H9 (cell line): ENCODE results near the gene TRAPPC8. TPM values are rescaled to one million over a fixed set of nuclear protein-coding genes. Genes with fewer than 3 reads are reported as not detected.

Experiments
- DNase-seq: peaks from one replicate; pipeline ENCODE4 v3.0.0-alpha.2; 2017
- H2AFZ ChIP-seq: one replicate; pipeline ENCODE4 v1.6.1; 2013; ENCODE audit warnings: mild to moderate bottlenecking, low read length, control low read depth, moderate library complexity
- H2AK5ac ChIP-seq: 2 replicates; pipeline ENCODE4 v1.6.1; 2013; ENCODE audit warnings: low read length, control low read depth, mixed read lengths; ENCODE audit not compliant: insufficient read length
- H2BK120ac ChIP-seq: one replicate; pipeline ENCODE4 v1.6.1; 2013; ENCODE audit warnings: low read depth, mild to moderate bottlenecking, low read length, control low read depth, inconsistent platforms; ENCODE audit not compliant: poor library complexity, severe bottlenecking
- H2BK12ac ChIP-seq: 2 replicates; pipeline ENCODE4 v1.6.1; 2013; ENCODE audit warnings: low read length, control low read depth, mixed read lengths, low read depth; ENCODE audit not compliant: insufficient read length
- H2BK15ac ChIP-seq: 2 replicates; pipeline ENCODE4 v1.6.1; 2013; ENCODE audit warnings: low read depth, low read length, control low read depth
- H2BK20ac ChIP-seq: one replicate; pipeline ENCODE4 v1.6.1; 2013; ENCODE audit warnings: low read depth, mild to moderate bottlenecking, low read length, control low read depth, inconsistent platforms; ENCODE audit not compliant: poor library complexity, severe bottlenecking
- H2BK5ac ChIP-seq: 2 replicates; pipeline ENCODE4 v1.6.1; 2013; ENCODE audit warnings: low read length, control low read depth, mixed read lengths; ENCODE audit not compliant: insufficient read length
- H3K14ac ChIP-seq: 2 replicates; pipeline ENCODE4 v1.6.1; 2013; ENCODE audit warnings: low read length, control low read depth; ENCODE audit not compliant: insufficient read depth
- H3K18ac ChIP-seq: 2 replicates; pipeline ENCODE4 v1.6.1; 2013; ENCODE audit warnings: low read depth, mild to moderate bottlenecking, mixed read lengths, low read length, control low read depth; ENCODE audit not compliant: insufficient read length
- H3K23ac ChIP-seq: 2 replicates; pipeline ENCODE4 v1.6.1; 2013; ENCODE audit warnings: low read length, control low read depth, mixed read lengths, low read depth; ENCODE audit not compliant: insufficient read length
- H3K23me2 ChIP-seq: 2 replicates; pipeline ENCODE4 v1.6.1; 2013; ENCODE audit warnings: low read depth, mild to moderate bottlenecking, mixed read lengths, low read length, control low read depth; ENCODE audit not compliant: insufficient read length, poor library complexity, severe bottlenecking
- H3K27ac ChIP-seq: 2 replicates; pipeline ENCODE4 v1.5.1; 2013; ENCODE audit warnings: low read length, control low read depth, mixed read lengths, low read depth; ENCODE audit not compliant: insufficient read length
- H3K27me3 ChIP-seq: 2 replicates; pipeline ENCODE4 v1.6.1; 2013; ENCODE audit warnings: low read length, control low read depth, inconsistent platforms; ENCODE audit not compliant: insufficient read depth
- H3K4ac ChIP-seq: 2 replicates; pipeline ENCODE4 v1.6.1; 2013; ENCODE audit warnings: low read depth, mild to moderate bottlenecking, control low read depth, inconsistent platforms, low read length, moderate library complexity
- H3K4me1 ChIP-seq: 2 replicates; pipeline ENCODE4 v1.6.1; 2013; ENCODE audit warnings: low read length, control low read depth, inconsistent platforms; ENCODE audit not compliant: insufficient read depth
- H3K4me2 ChIP-seq: 2 replicates; pipeline ENCODE4 v1.6.1; 2013; ENCODE audit warnings: low read length, control low read depth, mixed read lengths; ENCODE audit not compliant: insufficient read length, insufficient read depth
- H3K56ac ChIP-seq: 2 replicates; pipeline ENCODE4 v1.6.1; 2013; ENCODE audit warnings: low read depth, mild to moderate bottlenecking, mixed read lengths, low read length, control low read depth; ENCODE audit not compliant: insufficient read length
- H3K79me1 ChIP-seq: 2 replicates; pipeline ENCODE4 v1.6.1; 2013; ENCODE audit warnings: low read depth, mild to moderate bottlenecking, moderate library complexity, low read length, control low read depth, inconsistent platforms; ENCODE audit not compliant: insufficient read depth, poor library complexity, severe bottlenecking
- H3K79me2 ChIP-seq: 2 replicates; pipeline ENCODE4 v1.6.1; 2013; ENCODE audit warnings: low read length, control low read depth, inconsistent platforms; ENCODE audit not compliant: insufficient read depth
- H3K9ac ChIP-seq: 2 replicates; pipeline ENCODE4 v1.6.1; 2013; ENCODE audit warnings: low read length, control low read depth, mixed read lengths; ENCODE audit not compliant: insufficient read length; ENCODE audit errors: extremely low read depth
- H3K9me3 ChIP-seq: one replicate; pipeline ENCODE4 v1.6.1; 2013; ENCODE audit warnings: low read depth, low read length, inconsistent platforms; ENCODE audit not compliant: control insufficient read depth
- H3T11ph ChIP-seq: one replicate; pipeline ENCODE4 v1.6.1; 2013; ENCODE audit warnings: mild to moderate bottlenecking, low read length, control low read depth, inconsistent platforms
- H4K20me1 ChIP-seq: one replicate; pipeline ENCODE4 v1.6.1; 2013; ENCODE audit not compliant: control insufficient read depth, insufficient read length, insufficient read depth
- H4K5ac ChIP-seq: 2 replicates; pipeline ENCODE4 v1.6.1; 2013; ENCODE audit warnings: low read depth, mild to moderate bottlenecking, mixed read lengths, low read length, control low read depth; ENCODE audit not compliant: insufficient read length
- H4K8ac ChIP-seq: replicated peaks from 2 replicates; pipeline ENCODE4 v1.6.1; 2013; ENCODE audit warnings: low read length, control low read depth, mixed read lengths, low read depth; ENCODE audit not compliant: insufficient read length
- H4K91ac ChIP-seq: 2 replicates; pipeline ENCODE4 v1.6.1; 2013; ENCODE audit warnings: low read depth, mild to moderate bottlenecking, moderate library complexity, mixed read lengths, low read length, control low read depth; ENCODE audit not compliant: insufficient read length
- H3K27ac Mint-ChIP-seq, 3 experiments: 2 replicates in 2 of 3; 3 replicates in 1 of 3; pipeline ENCODE4 v1.8.0; 2020 to 2021; ENCODE audit warnings: mixed read lengths in 3 of 3, mild to moderate bottlenecking in 1 of 3, moderate library complexity in 1 of 3
- H3K27me3 Mint-ChIP-seq: 2 replicates; pipeline ENCODE4 v1.8.0; 2021; ENCODE audit warnings: low read depth, mild to moderate bottlenecking, moderate library complexity, mixed read lengths
- H3K36me3 Mint-ChIP-seq, 3 experiments: 2 replicates in 2 of 3; 3 replicates in 1 of 3; pipeline ENCODE4 v1.8.0; 2020 to 2021; ENCODE audit warnings: low read depth in 3 of 3, mixed read lengths in 3 of 3; ENCODE audit not compliant: insufficient read depth in 1 of 3
- H3K4me1 Mint-ChIP-seq, 2 experiments: 2 replicates each; pipeline ENCODE4 v1.8.0; 2020; ENCODE audit warnings: mixed read lengths in 2 of 2
- H3K4me3 Mint-ChIP-seq, 2 experiments: 2 replicates in 1 of 2; 3 replicates in 1 of 2; pipeline ENCODE4 v1.8.0; 2020 to 2021; ENCODE audit warnings: mild to moderate bottlenecking in 2 of 2, mixed read lengths in 2 of 2, moderate library complexity in 1 of 2
- H3K9me3 Mint-ChIP-seq, 2 experiments: 2 replicates in 1 of 2; 3 replicates in 1 of 2; pipeline ENCODE4 v1.8.0; 2020; ENCODE audit warnings: mild to moderate bottlenecking in 2 of 2, mixed read lengths in 2 of 2, moderate library complexity in 1 of 2
- WGBS: extraction: QIAGEN DNeasy Blood & Tissue Kit; methylation state at CpG from one replicate; pipeline ENCODE4 v1.1.7; 2013; ENCODE audit warnings: missing lambda C conversion rate, low lambda C conversion rate, mixed read lengths; ENCODE audit not compliant: insufficient read length; ENCODE audit errors: extremely low coverage; 5-methylcytosine and 5-hydroxymethylcytosine counted together
- total RNA-seq: library from RNA; stranded (reverse); gene quantifications from 2 replicates; pipeline ENCODE4 v1.2.1, GENCODE V29; 2021
- TF ChIP-seq, protein P1 (sequence below): fragments of 200-600 bp; sonication (generic); conservative IDR thresholded peaks from 3 replicates; pipeline ENCODE4 v1.8.0; 2021; ENCODE audit warnings: antibody characterized with exemption, mild to moderate bottlenecking

TRAPPC8 gene
- total RNA-seq, 1 experiment from 2014 or later, result 40.4 TPM

- no peaks in the 10 kb centered on the region for H3K27me3 ChIP-seq
- no peak overlapping the region for H3T11ph ChIP-seq
- Mint-ChIP-seq H3K4me3 (no peak overlapping the region), H3K27me3 (no peaks in the 10 kb centered on the region), H3K27ac (peak overlapping the region; percentile 6 to 72 (median 10); a peak in 5 of 7 replicates), H3K36me3 (peaks cover 25 to 34% (median 30%) of the 10 kb centered on the region in 3 experiments; a peak in 6 of 7 replicates), H3K9me3 (no peaks in the 10 kb centered on the region), H3K4me1 (no peaks in the 10 kb centered on the region)
- no peak overlapping the region for H3K4ac ChIP-seq
- WGBS, result 100% methylated on average over 2 of the region's 6 CpGs
- no peak overlapping the region for H4K5ac ChIP-seq
- H4K91ac ChIP-seq, result no peak overlapping the region
- H2BK20ac ChIP-seq, result no peak overlapping the region
- no peak overlapping the region for H2AFZ ChIP-seq
- no peak overlapping the region for H2AK5ac ChIP-seq
- no peak overlapping the region for H4K8ac ChIP-seq
- H4K20me1 ChIP-seq, result no peaks in the 10 kb centered on the region
- no peaks in the 10 kb centered on the region for H3K9me3 ChIP-seq
- peaks cover 1% of the 10 kb centered on the region; the same call in 1 of the 2 replicates for H3K79me2 ChIP-seq
- H3K23ac ChIP-seq, result no peak overlapping the region
- no peak overlapping the region for H2BK5ac ChIP-seq
- H3K9ac ChIP-seq, result no peak overlapping the region
- H3K56ac ChIP-seq, result no peak overlapping the region
- no peaks in the 10 kb centered on the region for H3K23me2 ChIP-seq
- no peak overlapping the region for H2BK15ac ChIP-seq
- TF ChIP-seq, protein P1, sequence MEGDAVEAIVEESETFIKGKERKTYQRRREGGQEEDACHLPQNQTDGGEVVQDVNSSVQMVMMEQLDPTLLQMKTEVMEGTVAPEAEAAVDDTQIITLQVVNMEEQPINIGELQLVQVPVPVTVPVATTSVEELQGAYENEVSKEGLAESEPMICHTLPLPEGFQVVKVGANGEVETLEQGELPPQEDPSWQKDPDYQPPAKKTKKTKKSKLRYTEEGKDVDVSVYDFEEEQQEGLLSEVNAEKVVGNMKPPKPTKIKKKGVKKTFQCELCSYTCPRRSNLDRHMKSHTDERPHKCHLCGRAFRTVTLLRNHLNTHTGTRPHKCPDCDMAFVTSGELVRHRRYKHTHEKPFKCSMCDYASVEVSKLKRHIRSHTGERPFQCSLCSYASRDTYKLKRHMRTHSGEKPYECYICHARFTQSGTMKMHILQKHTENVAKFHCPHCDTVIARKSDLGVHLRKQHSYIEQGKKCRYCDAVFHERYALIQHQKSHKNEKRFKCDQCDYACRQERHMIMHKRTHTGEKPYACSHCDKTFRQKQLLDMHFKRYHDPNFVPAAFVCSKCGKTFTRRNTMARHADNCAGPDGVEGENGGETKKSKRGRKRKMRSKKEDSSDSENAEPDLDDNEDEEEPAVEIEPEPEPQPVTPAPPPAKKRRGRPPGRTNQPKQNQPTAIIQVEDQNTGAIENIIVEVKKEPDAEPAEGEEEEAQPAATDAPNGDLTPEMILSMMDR, result no peak
- H3K79me1 ChIP-seq, result peaks cover 13% of the 10 kb centered on the region
- no peak for DNase-seq
- H3K4me1 ChIP-seq, result no peaks in the 10 kb centered on the region
- no peak overlapping the region for H3K18ac ChIP-seq
- no peak overlapping the region for H2BK120ac ChIP-seq
- H2BK12ac ChIP-seq, result no peak overlapping the region
- no peak overlapping the region for H3K4me2 ChIP-seq
- H3K14ac ChIP-seq, result no peak overlapping the region
- H3K27ac ChIP-seq, result no peak overlapping the region
These were observed 11.6 kb downstream of the TRAPPC8 start for GRCh38 chr18:31931163-31931885.
